IgD-negative memory B cell (primary cell): Measurements from ENCODE around the gene SLC22A12. TPM values are rescaled to one million over a fixed set of nuclear protein-coding genes. Genes with fewer than 3 reads are reported as not detected.

ENCODE experiments used
- H3K27ac Mint-ChIP-seq, 3 donors: one replicate each; pipeline ENCODE4 v1.8.0; 2020 to 2022; ENCODE audit warnings: mild to moderate bottlenecking in 3 of 3, mixed read lengths in 3 of 3, moderate library complexity in 1 of 3
- H3K27me3 Mint-ChIP-seq: one replicate; pipeline ENCODE4 v1.8.0; 2021; ENCODE audit warnings: mixed read lengths
- H3K36me3 Mint-ChIP-seq: one replicate; pipeline ENCODE4 v1.8.0; 2020; ENCODE audit warnings: mild to moderate bottlenecking, mixed read lengths
- H3K4me1 Mint-ChIP-seq, 3 donors: one replicate each; pipeline ENCODE4 v1.8.0; 2020 to 2022; ENCODE audit warnings: mixed read lengths in 3 of 3, mild to moderate bottlenecking in 1 of 3
- H3K4me3 Mint-ChIP-seq, 4 donors: one replicate each; pipeline ENCODE4 v1.8.0; 2020 to 2022; ENCODE audit warnings: mild to moderate bottlenecking in 4 of 4, mixed read lengths in 4 of 4, moderate library complexity in 3 of 4
- H3K9me3 Mint-ChIP-seq, 3 donors: one replicate each; pipeline ENCODE4 v1.8.0; 2020 to 2021; ENCODE audit warnings: mixed read lengths in 3 of 3, mild to moderate bottlenecking in 1 of 3
- polyA plus RNA-seq: library from polyadenylated mRNA; unstranded; fragments of 300-500 nt; fragmentation: Illumina TruSeq; gene quantifications from one replicate; pipeline ENCODE4 v1.2.3, GENCODE V29; 2021

SLC22A12 gene
- polyA plus RNA-seq, 1 donor from 2014 or later, result not detected

DNA sequence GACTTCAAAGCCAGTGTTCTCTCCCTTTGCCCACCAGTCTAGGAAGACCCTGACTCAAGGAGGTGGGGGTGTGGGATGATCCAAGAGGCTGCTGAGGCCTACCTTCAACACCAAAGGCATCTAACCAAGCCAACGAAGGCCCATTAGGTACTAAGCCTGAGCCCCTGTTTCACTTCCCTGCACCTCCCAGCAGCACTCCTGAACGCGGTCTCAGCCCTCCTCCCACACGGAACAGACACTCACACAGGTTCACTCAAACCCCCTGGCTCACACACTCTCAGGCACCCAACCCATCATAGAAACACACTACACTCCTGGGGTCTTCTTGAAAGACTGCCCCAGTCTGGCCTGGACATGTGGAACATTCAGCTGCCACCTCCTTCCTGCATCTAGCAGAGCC lies 40.7 kb downstream of the SLC22A12 start:
- H3K36me3 Mint-ChIP-seq, result no peaks in the 10 kb centered on the region
- H3K4me3 Mint-ChIP-seq, result peak overlapping the region in 1 of 4 donors; percentile 39
- H3K4me1 Mint-ChIP-seq, result peaks cover 4 to 15% (median 12%) of the 10 kb centered on the region in 3 donors
- no peaks in the 10 kb centered on the region for H3K9me3 Mint-ChIP-seq
- peak overlapping the region in 1 of 3 donors; percentile 94 for H3K27ac Mint-ChIP-seq
- H3K27me3 Mint-ChIP-seq, result peaks cover 24% of the 10 kb centered on the region

DNA sequence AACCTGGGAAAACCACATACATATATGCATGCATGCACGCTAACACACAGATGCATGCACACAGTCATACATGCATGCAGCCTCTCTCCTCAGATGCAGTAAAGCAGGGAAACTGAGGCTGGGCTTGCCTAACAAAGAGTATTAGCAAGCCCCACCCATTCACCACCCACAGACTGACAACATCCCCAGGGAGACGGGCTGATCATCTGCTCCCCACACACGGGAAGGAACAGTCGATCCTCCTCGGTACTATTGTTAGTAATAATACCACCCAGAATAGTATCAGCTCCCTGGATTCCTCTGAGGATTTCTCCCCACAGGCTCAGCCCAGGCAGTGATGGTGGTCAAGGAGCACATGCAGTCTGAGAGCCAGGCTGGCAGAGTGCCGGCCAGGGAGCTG lies 41.2 kb downstream of the SLC22A12 start:
- Mint-ChIP-seq H3K9me3 (no peaks in the 10 kb centered on the region), H3K4me1 (peaks cover 4 to 15% (median 12%) of the 10 kb centered on the region in 3 donors), H3K4me3 (peak overlapping the region in 1 of 4 donors; percentile 39), H3K27ac (peak overlapping the region in 1 of 3 donors; percentile 94), H3K27me3 (peaks cover 25% of the 10 kb centered on the region), H3K36me3 (no peaks in the 10 kb centered on the region)

DNA sequence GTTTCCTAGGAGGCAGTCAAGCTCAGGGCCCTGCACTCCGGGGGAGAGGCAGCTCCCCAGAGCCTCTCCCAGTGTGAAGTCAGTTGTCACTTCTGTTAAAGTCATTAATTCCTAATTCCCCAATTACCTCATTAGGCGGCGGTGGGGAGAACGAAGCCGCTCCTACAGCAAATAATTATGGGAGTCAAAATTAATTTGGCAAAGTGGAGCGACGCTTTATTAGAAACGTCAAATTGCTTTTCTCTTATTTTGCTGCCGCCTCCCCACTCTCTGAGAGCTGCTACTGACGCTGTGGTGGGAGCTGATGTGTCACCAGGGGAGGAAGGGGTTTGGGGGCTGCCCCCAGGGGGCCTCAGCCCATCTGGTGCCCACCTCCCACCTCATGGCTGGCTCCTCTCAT lies 41.6 kb downstream of the SLC22A12 start:
- no peak overlapping the region for H3K27ac Mint-ChIP-seq
- no peaks in the 10 kb centered on the region for H3K36me3 Mint-ChIP-seq
- H3K27me3 Mint-ChIP-seq, result peaks cover 26% of the 10 kb centered on the region
- H3K4me3 Mint-ChIP-seq, result no peak overlapping the region
- peaks cover 4 to 17% (median 14%) of the 10 kb centered on the region in 3 donors for H3K4me1 Mint-ChIP-seq
- no peaks in the 10 kb centered on the region for H3K9me3 Mint-ChIP-seq

DNA sequence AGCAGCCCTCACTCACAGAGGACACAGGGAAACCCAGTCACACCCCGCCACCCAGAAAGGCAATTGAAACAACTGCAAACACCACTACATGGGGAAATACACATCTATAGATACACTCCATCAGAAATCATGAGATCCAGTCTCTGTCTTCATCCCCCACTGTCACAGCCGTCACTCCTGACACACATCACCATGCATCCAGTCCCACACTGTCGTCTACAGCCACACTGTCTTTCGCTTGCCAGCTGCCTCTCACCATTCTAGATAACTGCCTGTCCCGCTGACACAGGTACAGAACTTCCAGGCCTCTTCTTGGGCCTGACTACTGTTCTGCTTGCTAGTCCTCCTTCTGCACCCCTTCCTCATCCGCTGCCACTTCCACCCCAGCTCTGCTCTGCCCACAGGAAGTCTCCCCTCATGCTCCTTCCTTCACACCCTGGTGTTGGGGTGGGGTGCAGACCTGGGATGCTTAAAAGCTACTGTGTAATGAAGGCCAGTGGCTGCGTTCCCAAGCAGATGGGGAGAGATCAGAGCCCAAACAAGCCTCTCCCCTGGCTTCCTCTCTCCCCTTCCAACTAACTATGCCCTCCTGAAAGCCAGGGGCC lies 42.6 kb downstream of the SLC22A12 start:
- peaks cover 4 to 21% (median 16%) of the 10 kb centered on the region in 3 donors for H3K4me1 Mint-ChIP-seq
- no peaks in the 10 kb centered on the region for H3K36me3 Mint-ChIP-seq
- peaks cover 30% of the 10 kb centered on the region for H3K27me3 Mint-ChIP-seq
- peak overlapping the region in 1 of 3 donors; percentile 35 for H3K27ac Mint-ChIP-seq
- H3K4me3 Mint-ChIP-seq, result peak overlapping the region in 1 of 4 donors; percentile 10
- no peaks in the 10 kb centered on the region for H3K9me3 Mint-ChIP-seq

DNA sequence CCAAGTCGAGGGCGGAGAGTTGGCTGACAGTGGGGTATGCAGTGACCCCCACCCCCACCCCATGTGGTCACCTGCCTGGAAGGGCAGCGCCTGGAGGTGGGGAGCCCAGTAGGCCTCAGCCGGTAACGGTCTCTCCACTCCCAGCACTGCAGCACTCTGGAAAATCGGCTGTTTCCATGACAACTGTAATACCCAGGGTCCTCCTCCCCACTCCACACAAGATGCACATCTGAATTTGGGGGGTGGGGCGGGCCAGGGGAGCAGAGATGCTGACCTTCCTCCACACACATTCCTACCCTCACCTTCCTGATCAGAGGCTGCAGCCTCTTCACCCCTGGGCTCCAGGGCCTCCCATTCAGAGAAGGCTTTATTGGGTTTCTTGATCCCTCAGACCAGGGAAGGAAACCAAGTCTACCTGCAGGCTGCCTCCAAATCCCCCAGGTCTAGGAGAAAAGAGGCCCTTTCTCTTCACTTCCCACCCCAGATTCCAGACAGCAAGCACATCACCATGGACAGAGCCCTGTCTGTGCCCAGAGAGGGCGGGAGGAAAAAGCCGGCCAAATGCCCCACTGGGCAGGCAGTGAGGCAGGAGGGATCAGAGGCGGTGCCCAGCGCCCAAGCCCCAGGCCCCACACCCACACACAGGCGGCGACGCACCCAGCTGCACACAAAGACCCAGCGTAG lies 46.5 kb downstream of the SLC22A12 start:
- no peak overlapping the region for H3K27ac Mint-ChIP-seq
- H3K36me3 Mint-ChIP-seq, result no peaks in the 10 kb centered on the region
- H3K27me3 Mint-ChIP-seq, result peaks cover 28% of the 10 kb centered on the region
- no peaks in the 10 kb centered on the region for H3K9me3 Mint-ChIP-seq
- peak overlapping the region in 1 of 4 donors; percentile 32 for H3K4me3 Mint-ChIP-seq
- peaks cover 0 to 15% (median 8%) of the 10 kb centered on the region in 3 donors for H3K4me1 Mint-ChIP-seq

DNA sequence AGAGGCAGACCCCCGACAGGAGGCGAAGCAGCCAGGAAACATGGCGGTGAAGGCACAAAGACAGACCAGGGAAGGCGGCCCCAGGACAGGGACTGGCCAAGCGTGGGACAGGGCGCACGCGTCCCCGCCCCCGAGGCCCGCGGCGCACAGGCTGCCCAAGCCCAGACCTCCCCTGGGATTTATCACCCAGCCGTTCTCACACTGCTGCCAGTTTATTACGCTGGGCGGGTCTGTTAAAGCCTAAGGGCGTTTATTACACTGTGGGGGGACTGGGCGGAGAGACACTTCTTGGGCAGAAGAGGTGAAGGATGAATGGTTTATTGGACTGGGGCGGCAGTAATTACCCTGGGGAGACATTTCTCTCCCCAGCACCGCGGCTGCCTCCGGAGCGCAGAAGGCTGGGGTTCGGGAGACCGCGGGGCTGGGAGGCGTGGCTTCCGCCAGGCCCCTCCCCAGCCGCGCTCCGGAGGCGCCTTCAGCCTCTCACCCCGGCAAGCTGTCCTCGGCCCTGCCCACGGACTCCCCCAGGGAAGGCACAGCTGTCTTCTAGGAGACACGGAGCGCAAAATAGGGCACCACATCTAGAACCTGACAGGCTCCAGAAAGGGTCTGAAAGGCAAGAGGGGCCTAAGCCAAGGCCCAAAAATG lies 47.1 kb downstream of the SLC22A12 start:
- peaks cover 28% of the 10 kb centered on the region for H3K27me3 Mint-ChIP-seq
- no peak overlapping the region for H3K27ac Mint-ChIP-seq
- H3K9me3 Mint-ChIP-seq, result no peaks in the 10 kb centered on the region
- H3K4me1 Mint-ChIP-seq, result peaks cover 0 to 15% (median 8%) of the 10 kb centered on the region in 3 donors
- H3K4me3 Mint-ChIP-seq, result peak overlapping the region in 3 of 4 donors; percentile 32 to 44 (median 33)
- no peaks in the 10 kb centered on the region for H3K36me3 Mint-ChIP-seq

DNA sequence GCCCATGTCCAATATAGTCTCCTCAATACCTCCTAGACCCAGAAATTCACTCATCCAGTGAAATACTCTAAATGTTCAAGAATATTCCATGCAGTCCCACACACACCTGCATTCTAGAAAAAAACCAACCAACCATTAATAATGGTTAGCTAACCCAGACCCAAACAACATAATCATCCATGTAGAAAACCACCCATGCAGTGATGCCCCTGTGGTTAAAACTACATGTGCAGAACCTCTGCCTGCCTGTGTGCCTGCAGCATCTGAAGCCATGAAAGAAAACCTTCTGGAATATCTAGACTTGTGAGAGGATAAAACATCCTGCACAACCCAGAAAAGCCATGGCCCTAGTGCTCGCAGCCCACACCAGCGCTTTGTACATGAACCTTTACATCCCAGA lies 47.8 kb downstream of the SLC22A12 start:
- Mint-ChIP-seq H3K27me3 (peaks cover 26% of the 10 kb centered on the region), H3K36me3 (no peaks in the 10 kb centered on the region), H3K27ac (peak overlapping the region in 1 of 3 donors; percentile 70), H3K4me1 (peaks cover 0 to 12% (median 5%) of the 10 kb centered on the region in 3 donors), H3K9me3 (no peaks in the 10 kb centered on the region), H3K4me3 (peak overlapping the region in 2 of 4 donors; percentile 32 to 33)

DNA sequence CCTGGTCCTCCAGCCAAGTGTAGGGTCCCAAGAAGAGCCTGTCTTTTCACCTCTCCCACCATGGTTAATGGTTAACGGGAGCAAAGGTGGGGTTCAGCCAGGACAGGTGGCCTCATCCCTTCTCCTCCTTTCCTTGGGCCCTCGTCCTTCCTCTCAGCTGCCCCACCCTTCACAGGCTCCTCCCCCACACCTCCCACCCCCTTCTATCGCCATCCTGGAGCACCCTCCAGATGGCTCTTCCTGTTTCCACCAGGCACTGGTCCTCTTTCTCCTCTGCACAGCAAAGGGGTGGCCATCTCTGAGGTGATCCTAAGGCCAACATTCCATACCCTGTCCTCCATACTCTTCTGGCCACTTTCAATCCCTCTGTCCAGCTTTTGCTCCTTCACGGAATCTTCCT lies 48.9 kb downstream of the SLC22A12 start:
- H3K9me3 Mint-ChIP-seq, result no peaks in the 10 kb centered on the region
- no peaks in the 10 kb centered on the region for H3K36me3 Mint-ChIP-seq
- H3K27ac Mint-ChIP-seq, result no peak overlapping the region
- peaks cover 0 to 7% (median 6%) of the 10 kb centered on the region in 3 donors for H3K4me1 Mint-ChIP-seq
- no peak overlapping the region for H3K4me3 Mint-ChIP-seq
- H3K27me3 Mint-ChIP-seq, result peaks cover 26% of the 10 kb centered on the region

DNA sequence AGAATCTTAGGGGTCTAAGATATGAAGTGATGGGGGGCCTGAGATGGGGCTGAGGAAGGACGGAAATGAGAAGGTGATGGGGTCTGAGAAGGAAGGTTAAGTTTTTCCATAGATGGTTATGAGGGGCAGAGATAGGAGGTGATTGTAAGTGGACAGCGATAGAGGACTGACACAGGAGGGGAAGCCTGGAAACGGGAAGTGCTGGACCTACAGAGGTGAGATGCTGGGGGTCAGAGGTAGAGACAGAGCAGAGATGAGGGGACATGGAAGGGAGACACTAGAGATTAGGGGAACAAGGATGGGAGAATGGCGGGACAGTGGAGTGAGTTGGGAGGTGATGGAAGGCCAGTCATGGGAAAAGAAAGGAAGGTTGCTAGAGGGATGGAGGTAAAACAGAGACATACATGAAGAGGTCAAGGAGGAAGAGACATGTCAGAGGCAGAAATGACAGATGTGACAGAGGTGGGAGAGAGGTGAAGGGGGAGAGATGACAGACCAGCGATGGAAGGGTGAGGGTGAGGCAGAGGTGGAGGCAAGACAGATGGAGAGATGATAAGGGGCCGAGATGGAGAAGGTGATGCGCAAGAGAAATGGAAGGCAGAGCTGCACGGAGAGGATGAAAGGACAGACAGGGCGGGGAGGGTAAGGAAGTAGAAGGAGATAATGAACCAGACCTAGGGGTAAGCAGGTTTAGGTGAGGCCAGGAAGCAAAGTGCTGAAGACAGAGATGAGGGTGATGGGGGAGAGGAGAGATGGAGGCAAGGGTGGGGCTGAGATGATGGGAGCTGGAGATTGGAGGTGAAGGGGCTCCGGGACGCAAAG lies 50.8 kb downstream of the SLC22A12 start:
- peaks cover 0 to 6% (median 6%) of the 10 kb centered on the region in 3 donors for H3K4me1 Mint-ChIP-seq
- H3K27me3 Mint-ChIP-seq, result peaks cover 23% of the 10 kb centered on the region
- H3K4me3 Mint-ChIP-seq, result no peak overlapping the region
- peaks cover 2% of the 10 kb centered on the region for H3K36me3 Mint-ChIP-seq
- H3K27ac Mint-ChIP-seq, result no peak overlapping the region
- no peaks in the 10 kb centered on the region for H3K9me3 Mint-ChIP-seq

DNA sequence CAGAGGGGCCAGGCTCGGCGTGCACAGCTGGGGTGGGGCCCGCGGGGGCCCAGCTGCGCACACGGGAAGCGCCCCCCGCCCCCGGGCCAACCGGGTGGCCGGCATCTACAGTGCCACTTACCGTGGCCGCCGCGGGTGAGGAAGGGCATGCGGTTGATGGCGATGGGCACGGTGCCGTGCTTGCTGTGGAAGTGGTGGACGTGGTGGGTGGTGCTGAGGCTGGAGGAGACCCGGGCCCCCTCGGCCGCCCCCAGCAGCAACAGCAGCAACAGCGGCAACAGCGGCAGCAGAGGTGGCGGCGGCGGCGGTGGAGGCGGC lies 51.4 kb downstream of the SLC22A12 start:
- Mint-ChIP-seq H3K36me3 (peaks cover 2% of the 10 kb centered on the region), H3K4me3 (no peak overlapping the region), H3K27ac (no peak overlapping the region), H3K9me3 (no peaks in the 10 kb centered on the region), H3K27me3 (peaks cover 24% of the 10 kb centered on the region), H3K4me1 (peaks cover 0 to 6% (median 6%) of the 10 kb centered on the region in 3 donors)

DNA sequence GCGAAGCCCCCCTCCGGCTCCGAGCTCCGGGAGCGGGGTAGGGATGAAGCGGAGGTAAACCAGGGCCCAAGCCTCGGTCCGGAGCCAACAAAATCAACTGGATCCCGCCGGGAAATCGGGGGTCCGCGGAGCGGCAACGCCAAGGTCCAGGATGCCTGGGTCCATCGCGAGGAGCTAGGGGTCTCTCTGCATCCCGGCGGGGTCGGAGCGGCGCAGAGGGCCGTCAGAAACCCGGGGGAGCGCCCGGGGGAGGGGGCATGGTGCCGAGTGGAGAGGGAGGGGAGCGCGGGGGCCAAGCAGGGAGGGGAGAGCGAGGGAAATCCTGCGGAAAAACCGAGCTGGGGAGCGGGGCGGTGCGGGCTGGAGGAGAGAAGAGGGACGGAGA lies 51.8 kb downstream of the SLC22A12 start:
- Mint-ChIP-seq H3K36me3 (peaks cover 2% of the 10 kb centered on the region), H3K27me3 (peaks cover 21% of the 10 kb centered on the region), H3K4me1 (peaks cover 0 to 3% (median 2%) of the 10 kb centered on the region in 3 donors), H3K27ac (no peak overlapping the region), H3K4me3 (no peak overlapping the region), H3K9me3 (no peaks in the 10 kb centered on the region)

DNA sequence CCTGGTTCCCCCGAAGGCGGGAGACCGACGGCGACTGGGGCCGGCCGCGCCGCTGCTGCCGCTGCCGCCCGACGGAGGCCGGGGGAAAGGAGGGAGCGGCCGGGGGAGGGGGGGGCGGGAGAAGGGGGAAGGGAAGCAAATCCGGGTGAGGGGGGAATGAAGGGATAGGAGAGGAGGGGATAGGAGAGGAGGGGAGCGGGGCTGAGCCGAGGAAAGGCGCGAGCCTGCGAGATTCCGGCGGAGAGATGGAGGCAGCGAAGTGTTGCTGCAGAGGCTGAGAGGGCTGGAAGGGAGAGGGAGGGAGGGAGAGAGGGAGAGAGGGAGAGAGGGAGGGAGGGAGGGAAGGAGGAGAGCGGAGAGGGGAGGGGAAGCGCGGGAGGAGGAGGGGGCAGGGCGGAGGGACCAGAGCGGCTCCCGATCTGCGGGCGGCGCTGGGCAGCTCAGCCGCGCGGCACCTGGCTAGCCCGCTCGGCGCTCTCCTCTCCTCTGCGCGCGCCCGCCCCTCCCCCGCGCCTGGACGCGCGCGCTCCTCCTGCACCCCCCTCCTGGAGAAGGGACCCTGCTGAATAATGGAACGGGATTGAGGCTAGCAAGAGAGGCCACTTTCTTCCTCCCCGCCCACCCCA lies 52.3 kb downstream of the SLC22A12 start:
- Mint-ChIP-seq H3K27me3 (peaks cover 19% of the 10 kb centered on the region), H3K27ac (no peak overlapping the region)

DNA sequence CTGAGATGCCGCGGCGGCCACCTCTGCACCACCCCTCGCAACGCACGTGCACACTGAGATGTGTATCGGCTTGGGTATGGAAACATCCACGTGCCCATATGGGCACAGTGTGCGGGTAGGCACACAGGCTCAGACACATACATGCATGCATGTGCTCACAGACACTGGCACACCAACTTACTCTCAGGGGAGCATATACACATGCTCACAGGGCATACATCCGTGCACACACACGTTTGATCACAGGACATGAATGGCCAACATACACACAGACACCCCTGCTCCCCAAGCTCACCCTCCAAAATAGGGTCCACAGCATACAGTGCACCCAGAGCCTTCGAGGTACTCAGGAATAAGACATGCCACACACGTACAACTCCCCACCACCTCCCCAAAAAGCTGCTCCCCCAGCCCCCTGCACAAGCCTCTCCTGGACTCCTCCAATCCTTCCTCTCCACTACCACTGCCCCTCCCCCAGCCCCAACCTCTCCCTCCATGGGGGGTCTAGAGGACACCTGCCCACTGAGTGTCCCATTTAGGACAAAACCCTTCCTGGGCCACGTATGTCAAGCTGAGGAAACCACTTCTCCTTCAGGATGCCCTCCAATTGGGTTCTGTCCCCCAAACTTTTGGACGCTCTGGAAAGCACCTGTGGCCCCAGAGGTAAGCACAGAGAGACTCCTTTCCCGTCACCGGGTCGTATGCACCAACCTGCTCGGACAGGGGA lies 53.1 kb downstream of the SLC22A12 start:
- Mint-ChIP-seq H3K9me3 (no peaks in the 10 kb centered on the region), H3K4me1 (peaks cover 0 to 3% (median 0%) of the 10 kb centered on the region in 3 donors), H3K36me3 (peaks cover 2% of the 10 kb centered on the region), H3K27me3 (peaks cover 19% of the 10 kb centered on the region), H3K4me3 (peak overlapping the region in 2 of 4 donors; percentile 4 to 59), H3K27ac (peak overlapping the region in 1 of 3 donors; percentile 63)

More for the DNA sequence above, 52.3 kb downstream of the SLC22A12 start:
- peak overlapping the region in 1 of 4 donors; percentile 59 for H3K4me3 Mint-ChIP-seq
- no peaks in the 10 kb centered on the region for H3K9me3 Mint-ChIP-seq
- peaks cover 0 to 3% (median 0%) of the 10 kb centered on the region in 3 donors for H3K4me1 Mint-ChIP-seq
- peaks cover 2% of the 10 kb centered on the region for H3K36me3 Mint-ChIP-seq
